Stimulated activated CD4-positive, alpha-beta T cell treated with anti-CD3 and anti-CD28 coated beads, Interleukin-4, amount 100 ng/mL, for 48 hours (primary cell): ENCODE results near the gene RBFOX2.

Source experiments
- DNase-seq, 2 donors: peaks; one replicate each; pipeline ENCODE4 v3.0.0-alpha.2; 2020; ENCODE audit warnings: low read depth in 2 of 2

The RBFOX2 gene

DNA sequence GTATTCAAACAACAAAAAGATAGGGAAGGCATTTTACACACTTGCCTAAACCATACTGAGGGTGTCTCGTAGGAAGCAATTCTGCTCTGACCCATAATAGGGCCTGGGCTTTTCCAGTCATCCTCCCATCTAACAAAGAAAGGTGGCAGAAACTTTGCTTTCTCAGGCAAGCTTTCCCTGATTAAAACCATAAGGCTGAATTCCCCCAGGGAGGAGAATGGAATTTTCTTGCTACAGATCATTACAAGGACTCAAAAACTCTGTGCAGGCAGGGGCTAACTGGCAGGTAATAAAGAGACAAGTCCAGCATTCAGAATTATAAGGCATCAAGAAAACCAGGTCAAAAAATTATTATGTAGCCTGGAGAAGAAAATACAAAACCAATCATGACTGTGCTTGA is 90.4 kb downstream of the RBFOX2 start:
- DNase-seq, result no peak

DNA sequence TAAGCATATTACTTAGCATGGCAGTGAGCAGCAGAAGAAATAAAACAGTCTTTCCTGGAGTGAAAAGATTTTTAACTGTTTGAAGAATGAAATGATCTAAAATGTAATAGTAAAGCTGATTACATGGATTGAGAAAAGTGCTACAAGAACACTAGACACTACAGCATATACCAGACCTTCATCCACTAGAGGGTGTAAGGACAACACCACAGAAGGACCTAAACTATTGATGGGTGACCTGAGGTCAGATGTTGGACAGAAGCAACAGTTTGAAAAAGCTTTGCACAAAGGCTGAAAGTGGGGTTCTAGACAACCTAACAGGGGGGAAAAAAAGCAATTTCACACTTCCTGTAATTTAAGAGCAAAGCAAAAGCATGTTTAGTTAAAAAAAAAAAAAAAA is 97.7 kb downstream of the RBFOX2 start:
- DNase-seq, result no peak

DNA sequence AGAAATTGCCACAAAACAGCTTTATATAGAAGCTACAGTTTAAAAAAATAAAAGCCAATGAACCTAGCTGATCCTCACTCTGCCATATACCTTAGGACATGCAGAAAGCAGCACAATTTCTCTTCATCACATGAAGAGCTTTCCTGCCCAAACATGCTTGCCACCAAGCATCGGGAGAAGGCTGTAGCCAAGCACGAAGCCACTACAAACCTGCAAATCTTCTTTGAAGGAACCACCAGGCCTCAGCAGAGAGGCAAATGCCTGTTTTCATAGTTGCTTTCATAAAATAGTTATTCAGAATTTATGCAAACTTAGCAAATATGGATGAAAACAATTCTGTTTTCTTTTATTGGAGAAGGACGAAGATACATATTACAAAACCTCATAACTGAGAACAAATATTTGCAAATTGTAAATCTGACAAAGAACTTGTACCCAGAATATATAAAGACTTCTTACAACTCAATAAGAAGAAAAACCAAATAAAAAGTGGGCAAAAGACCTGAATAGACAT is 100.3 kb downstream of the RBFOX2 start:
- no peak for DNase-seq

DNA sequence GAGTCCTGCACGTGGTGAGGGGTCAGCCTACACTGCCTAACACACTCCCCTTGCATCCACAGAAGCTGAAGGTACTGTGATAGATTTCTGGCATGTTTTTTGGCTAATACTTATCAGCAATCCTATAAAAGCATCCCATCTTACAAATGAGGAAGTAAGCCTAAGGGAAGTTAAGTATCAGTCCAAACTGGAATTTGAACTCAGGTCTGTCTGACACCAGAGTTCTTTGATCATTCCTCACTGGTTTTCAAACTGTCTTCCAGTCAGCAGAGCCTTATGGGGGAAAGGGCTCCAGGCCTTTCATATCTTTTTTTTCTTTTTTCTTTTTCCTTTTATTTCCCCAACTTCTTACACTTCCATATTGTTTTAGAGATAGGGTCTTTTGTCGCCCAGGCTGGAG is 105.6 kb downstream of the RBFOX2 start:
- DNase-seq, result no peak

DNA sequence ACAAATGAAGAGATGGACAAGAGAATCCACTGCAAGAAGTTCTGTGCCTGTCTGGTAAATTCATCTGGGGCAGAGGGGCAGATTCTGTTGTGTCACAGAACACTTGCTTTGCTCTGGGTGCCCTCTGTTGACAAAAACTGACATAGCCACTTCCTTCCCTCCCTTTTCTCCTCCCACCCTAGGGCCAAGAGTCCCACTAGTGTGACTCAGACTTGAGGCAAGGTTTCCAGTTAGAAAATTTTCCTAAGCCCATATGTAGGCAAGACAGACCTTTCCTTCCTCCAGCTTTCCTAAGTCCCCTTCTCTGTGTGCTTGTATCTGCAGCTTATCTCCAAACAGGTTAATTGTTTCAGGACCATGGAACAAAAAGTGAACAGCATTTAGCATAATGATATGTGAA is 106.8 kb downstream of the RBFOX2 start:
- peak in 1 of 2 donors; percentile 21 for DNase-seq

DNA sequence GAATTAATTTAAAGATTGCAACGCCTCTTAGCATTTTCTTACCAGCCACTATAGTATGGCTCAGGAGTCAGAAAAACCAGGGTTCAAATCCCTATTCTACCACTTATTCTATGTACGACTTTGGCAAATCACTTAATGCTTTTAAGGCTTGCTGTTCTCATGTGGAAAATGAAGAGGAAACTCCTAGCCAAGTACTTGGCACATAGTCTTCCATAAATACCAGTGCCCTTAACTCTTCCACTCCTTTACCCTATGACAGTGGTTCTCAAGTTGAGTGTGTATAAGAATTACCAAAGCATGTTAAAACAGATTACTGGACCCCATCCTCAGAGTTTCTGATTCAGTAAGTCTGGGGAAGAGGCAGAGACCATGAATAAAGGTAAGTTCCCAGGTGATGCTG is 107.6 kb downstream of the RBFOX2 start:
- DNase-seq, result no peak

DNA sequence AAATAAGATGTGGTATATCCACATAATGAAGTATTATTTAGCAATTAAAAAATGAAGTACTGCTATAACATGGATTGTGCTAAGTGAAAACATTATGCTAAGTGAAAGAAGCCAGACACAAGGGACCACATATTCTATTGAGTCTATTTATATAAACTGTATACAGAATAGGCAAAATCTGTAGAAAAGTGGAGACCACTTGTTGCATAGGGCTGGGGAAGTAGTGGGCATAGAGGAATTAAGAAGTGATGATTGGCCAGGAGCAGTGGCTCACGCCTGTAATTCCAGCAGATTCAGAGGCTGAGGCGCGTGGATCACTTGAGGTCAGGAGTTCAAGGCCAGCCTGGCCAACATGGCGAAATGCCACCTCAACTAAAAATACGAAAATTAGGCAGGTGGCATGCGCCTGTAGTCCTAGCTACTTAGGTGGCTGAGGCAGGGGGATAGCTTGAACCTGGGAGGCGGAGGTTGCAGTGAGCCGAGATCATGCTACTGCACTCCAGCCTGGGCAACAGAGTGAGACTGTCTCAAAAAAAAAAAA is 109.6 kb downstream of the RBFOX2 start:
- no peak for DNase-seq

DNA sequence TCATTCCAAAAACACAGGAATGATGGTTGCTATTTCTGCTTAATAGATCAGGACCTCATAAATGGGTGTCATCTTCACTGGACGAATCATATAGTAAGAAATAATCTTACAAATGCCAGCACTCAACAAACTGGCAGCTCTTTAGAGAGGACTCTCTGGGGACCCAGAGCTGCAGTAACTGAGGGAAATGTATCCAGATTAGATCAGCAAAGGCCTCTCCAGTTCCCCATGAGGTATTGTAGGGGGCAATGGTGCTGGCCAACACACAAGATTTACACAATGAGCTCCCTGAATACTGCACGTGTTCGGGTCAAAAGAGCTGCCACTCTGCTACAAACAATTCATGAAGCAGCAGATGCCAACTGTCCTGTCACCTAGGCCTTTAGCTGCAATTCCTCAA is 110.2 kb downstream of the RBFOX2 start:
- no peak for DNase-seq

DNA sequence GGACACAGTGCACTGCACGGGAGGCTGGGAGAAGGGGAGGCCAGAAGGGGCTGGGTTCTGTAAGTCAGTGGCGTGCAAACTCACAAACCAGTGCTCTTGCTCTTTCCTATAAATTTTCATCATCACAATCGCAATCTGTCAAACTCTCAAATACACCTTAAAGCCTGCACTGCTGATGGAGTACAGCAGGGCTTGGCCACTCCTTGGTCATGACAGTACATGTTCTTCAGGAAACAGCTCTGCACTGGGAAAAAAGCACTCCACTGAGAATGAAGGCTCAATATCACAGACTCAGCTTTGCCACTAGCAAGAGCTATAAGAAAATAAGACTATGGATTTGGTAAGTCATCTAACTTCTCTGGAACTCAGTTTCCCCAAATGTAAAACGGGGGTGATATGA is 111.0 kb downstream of the RBFOX2 start:
- no peak for DNase-seq

DNA sequence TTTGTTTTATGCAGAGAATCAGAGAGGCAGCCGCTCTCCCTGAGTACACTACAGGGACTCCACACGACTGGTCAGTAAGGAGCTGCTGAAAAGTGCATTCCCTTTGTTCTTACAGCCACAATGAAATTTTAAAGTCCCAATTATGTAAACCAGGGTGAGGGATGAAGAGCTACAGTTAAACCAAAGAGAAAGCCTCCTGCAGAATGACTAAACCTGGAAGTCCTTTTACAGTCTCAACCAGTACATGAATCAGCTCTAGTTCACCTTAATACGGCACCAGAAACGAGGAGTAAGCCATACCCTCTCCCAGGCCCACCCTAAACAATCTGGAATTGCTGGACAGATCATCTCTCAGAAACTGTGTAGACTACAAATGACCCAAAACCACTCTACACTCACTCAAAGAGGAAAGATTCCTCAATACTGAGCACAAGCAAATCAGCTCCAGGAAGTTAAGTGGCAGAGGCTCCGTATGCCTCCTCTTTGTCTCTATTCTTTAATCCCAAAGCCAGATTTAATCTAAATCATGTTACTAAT is 113.1 kb downstream of the RBFOX2 start:
- no peak for DNase-seq

DNA sequence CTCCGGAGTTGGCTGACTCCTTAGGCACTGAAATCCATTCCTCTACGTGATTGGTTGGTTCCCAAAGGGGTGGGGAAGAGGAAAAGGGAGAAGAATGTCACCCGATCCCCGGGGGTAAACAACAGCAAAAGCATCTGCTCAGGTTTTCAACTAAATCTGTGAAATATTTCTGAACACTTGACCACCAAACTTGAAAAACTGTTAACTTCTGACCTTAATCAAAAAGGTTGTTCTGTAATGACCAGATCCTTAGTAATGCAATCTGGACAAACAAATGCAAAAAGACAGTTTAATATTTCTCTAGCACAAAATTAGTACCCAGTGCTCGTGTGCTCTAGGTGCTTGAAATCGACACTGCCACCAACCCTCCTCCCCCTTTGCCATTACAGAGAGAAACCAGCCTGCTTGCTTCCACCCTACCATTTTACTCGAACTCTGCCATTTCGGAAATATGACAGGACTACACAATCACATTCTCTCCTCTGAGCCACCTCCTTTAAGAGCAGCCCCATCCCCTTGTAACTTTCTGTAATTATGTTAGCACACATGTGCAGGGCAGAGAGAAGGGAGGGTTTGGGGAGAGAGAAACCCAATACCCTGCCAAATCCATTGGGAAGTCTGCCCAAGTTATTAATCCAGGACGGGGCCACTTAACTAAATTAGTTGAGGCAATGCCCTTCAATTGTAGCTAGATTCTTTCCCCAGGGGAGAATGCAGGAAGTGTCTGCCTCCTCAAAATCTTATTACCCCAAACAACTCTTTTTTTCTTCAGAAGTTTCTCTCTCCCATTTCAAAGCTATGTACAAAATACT is 113.8 kb downstream of the RBFOX2 start:
- DNase-seq, result no peak

DNA sequence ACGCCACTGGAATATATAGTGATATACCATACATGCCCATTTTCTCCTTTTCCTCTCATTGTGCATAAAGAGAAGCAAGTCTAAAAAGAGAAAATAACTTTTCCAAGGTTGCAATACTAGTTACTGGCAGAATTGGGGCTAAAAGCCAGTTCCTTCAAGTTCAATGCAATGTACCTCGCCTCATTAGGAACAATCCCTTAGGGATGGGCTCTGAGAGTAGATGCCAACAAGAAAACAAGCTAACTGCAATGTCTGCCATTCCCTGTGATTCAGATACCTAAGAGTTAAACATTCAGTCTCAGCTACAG is 114.3 kb downstream of the RBFOX2 start:
- DNase-seq, result no peak

DNA sequence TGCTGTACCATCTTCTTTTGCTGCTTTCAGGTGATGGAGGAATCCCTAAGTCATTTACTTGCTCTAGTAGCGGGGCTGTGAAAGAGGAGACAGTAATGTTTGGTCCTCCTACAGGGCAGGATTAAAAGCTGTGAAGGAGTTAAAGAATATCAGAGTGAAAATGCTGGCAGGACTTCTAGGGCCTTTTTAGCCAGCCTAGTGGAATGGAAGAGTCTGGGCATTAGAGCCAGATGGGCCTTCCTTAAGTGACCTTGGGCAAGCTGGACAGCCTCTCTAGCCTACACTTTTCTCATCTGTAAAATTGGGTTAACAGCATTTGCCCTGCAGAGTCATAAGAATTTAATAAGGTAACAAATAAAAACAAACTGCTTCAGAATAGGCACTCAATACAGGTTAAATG is 114.7 kb downstream of the RBFOX2 start:
- no peak for DNase-seq

DNA sequence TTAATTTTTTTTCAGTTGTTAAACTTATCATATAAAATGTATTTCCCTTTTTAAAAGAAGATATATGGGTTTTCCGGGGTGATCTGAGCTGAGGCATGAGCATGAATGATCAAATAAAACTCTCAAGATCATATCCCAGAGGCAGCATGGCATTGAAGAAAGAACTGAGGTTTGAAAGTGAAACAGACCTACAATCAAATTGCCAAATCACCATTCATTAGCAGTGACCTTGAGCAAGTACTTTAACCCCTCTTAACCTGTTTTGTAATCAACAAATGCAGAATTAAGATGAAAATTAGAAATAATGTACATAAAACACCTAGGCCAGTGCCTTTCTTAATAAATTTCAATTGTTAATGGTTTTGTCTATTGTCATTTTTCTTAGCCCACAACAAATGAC is 116.0 kb downstream of the RBFOX2 start:
- no peak for DNase-seq

DNA sequence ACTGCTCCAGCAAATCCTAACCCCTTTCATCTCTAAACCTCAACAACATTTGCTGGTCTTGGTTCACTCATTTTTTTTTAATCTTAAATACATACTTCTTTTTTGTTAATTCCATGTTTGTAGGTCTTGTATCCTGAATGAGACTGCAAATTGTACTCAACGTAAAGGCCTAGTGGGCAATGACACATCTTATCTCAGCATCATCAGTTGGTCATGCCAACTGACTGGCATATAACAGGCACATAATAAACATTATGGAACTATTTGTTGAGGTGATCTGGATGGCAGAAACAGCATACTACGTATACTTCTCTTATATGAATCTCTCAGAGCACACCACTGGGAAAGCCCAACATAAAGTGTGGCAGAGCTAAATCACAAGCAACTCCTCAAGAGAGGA is 116.7 kb downstream of the RBFOX2 start:
- DNase-seq, result no peak

DNA sequence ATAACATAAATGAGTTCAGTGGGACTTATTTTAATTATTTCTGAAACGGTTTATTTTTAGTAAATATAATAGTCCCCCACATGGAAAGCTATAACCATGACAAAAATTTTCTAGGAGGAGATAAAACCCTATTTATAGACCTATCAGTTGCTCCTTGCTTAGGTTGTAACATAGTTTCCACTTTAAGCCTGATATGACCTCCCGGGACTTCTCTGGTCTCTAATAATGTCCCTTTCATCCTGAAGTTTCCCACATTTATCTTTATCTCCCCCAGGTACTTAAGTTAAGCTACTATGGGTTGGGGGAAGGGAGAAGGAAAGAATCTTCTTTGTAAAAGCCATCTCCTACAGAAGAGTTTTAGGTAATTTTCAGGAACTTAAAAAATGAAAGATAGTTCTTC is 117.7 kb downstream of the RBFOX2 start:
- DNase-seq, result no peak

DNA sequence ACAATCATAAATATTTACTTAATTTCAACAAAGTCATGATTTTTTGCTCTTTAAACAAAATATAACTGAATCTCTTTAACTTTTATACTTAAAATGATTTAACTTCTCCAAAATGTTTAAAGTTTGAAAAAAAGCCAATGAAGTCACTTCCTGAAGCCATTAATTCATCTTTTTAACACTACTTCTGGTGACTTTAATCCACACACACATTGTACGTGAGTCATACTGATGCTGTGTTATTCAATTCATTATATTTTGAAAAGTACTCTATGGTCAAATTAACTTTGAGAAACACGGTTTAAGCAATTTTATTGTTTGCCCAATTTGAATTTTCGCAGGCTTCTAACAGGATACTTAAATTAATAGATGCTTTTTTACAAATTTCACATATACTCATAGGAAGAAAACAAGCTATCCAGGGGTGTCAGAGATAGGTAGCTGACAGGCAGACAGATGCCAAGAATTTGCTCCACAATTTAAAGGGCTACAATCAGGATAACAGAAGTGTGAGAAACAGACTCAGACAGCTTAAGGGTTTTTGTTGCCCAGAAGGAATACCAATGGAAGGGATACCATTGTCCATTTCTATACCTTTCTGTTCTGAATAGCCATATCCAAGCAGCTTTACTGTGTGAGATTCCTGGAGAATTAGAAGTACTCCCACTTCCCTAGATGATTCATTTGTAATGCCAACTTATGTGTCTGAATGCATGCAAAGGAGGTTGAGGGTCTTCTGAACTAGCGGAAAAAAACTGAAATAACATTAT is 118.4 kb downstream of the RBFOX2 start:
- DNase-seq, result no peak

DNA sequence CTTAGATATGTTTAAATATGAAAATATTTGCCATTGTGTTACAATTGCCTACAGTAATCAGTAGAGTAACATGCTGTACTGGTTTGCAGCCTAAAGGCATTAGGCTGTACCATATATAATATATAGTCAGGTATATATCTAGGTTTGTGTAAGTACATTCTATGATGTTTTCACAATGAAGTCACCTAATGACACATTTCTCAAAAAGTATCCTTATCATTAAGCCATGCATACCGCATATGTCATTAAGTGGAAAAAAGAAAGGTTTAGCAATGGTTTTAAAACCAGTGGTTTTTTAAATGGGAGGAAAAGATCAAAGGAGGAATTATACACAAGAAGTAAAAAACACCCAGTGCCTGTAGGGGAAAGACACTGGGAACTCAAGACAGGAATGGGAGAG is 122.7 kb downstream of the RBFOX2 start:
- no peak for DNase-seq

DNA sequence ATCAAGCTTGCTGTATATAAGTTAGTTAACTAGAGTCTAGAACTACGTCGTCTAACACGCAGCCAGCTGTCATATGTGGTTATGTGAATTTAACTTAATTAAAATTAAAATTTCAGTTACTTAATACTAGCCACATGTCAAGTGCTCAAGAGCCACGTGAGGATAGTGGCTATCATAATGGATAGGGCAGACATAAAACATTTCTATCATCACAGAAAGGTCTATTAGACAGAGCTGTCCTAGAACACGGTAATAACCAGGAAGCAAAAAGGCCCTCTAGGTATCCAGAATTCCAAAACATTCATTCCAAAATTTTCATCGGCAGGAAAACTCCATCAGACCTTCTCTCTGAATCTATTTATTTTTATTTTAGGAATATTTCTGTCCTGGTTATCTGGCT is 123.9 kb downstream of the RBFOX2 start:
- DNase-seq, result no peak

DNA sequence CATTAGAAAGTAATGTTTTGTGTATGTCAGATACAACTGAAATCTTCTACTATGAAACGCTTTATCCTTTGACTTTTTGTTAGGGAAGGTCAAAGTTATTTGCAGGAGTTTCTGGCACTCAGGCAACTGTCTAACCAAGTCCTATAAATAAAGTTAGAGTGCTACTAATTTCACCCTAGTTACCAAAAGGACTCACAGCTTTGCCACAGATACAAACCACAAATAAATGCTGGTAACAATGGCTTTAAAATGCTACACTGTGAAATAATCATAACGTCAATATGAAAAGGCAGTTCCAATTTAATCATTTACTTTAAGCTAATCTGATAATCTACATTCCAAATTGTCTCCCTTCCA is 124.3 kb downstream of the RBFOX2 start:
- no peak for DNase-seq

DNA sequence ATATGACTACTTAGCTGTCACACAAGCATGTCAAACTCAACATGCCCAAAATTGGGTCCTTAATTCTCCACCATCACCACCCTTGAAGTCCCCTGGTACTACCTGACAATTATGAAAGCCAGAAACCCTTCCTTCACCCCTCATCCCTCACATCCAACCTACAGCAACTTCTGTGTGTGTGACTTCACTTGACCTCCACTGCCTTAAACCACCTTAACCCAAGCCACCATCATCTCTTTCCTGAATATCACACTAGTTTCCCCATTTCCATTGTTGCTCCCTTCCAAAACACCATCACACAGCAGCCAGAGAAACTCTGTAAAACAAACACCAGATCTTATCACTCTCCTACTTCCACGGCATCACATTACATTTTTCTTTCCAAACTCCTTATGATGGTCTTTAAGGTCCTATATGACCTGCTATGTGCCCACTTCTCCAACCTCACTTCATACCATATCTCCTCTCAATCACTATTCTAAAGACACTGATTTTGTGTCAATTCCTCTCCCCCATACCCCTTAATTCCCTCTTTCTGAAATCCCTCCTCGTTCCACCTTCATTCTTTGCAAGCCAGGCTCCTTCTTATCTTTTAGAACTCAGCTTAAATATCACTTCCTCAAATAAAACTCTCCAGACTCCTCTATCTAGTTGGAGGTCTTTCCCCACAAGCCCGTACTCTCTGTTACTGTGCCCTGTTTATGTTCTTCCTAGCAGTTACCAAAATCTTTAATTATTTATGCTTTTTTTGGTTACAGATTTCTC is 124.9 kb downstream of the RBFOX2 start:
- DNase-seq, result no peak

DNA sequence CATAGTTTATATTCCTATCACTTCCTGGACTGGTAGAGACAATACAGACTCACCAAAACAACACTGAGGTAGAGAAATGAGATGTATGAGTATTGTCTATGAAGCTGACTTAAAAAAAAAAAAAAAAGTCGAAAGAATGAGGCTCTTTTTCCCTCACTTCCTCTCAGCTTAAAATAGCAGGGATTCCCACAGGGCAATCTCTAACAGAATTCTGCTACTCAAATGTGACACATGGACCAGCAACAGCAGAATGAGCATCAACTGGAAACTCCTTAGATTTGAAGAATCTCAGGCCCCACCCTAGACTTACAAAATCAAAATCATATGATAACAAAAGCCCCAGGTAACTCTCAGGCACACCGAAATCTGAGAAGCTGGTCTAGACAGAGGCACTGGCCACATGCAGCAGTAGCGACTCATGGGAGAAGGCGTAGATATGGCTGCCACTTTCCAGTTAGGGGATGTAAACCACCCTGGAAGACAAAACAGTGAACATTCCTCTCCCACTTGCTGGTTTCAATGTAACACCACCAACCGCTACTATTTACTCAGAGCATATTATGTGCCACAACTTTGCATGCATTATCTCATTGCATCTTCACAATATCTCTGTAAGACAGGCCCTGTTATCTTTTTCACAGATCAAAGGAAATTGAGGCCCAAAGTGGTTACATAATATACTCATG is 128.0 kb downstream of the RBFOX2 start:
- DNase-seq, result no peak
